Right lobe of liver (tissue), 6 donors: ENCODE data around the gene SALL3. TPM values are rescaled to one million over a fixed set of nuclear protein-coding genes. Genes with fewer than 3 reads are reported as not detected.

Experiments
- ATAC-seq, 4 donors: fragments of 200-7000 bp; cut with Tn5 transposase; one replicate each; pipeline ENCODE4 v1.9.1; 2020; ENCODE audit warnings: mild to moderate bottlenecking in 4 of 4, moderate library complexity in 4 of 4
- DNase-seq, 3 donors: peaks; one replicate each; pipeline ENCODE4 v3.0.0-alpha.2; 2020
- H3K27ac ChIP-seq, 3 donors: fragments of 200-600 bp; one replicate each; pipeline ENCODE4 v1.8.0; 2022
- H3K27me3 ChIP-seq, 2 donors: fragments of 200-600 bp; one replicate each; pipeline ENCODE4 v1.8.0; 2022
- H3K36me3 ChIP-seq, 4 donors: fragments of 200-600 bp; sonication (generic) in 1 of 4; one replicate each; pipeline versions ENCODE4 v1.5.1 to v1.8.0; 2017 to 2022; ENCODE audit warnings: control low read depth in 1 of 4
- H3K4me1 ChIP-seq, 4 donors: fragments of 200-600 bp; sonication (generic) in 1 of 4; one replicate each; pipeline versions ENCODE4 v1.5.1 to v1.8.0; 2017 to 2022; ENCODE audit warnings: control low read depth in 1 of 4
- H3K4me3 ChIP-seq, 3 donors: fragments of 200-600 bp; one replicate each; pipeline ENCODE4 v1.8.0; 2022
- H3K9me3 ChIP-seq, 4 donors: fragments of 200-600 bp; sonication (generic) in 1 of 4; one replicate each; pipeline versions ENCODE4 v1.5.1 to v1.8.0; 2017 to 2022; ENCODE audit warnings: control low read depth in 1 of 4
- CTCF ChIP-seq, 4 donors: fragments of 200-600 bp in 3 of 4; fragments of 450-650 bp in 1 of 4; IDR thresholded peaks; one replicate each; pipeline versions ENCODE4 v1.5.1 to v1.8.0; 2016 to 2022; ENCODE audit warnings: antibody characterized with exemption in 4 of 4, mild to moderate bottlenecking in 2 of 4
- POLR2A ChIP-seq: fragments of 450-650 bp; IDR thresholded peaks from one replicate; pipeline ENCODE4 v1.6.1; 2017; ENCODE audit warnings: antibody characterized with exemption, mild to moderate bottlenecking
- WGBS: methylation state at CpG from one replicate; pipeline ENCODE4 v1.1.6; 2018; ENCODE audit warnings: low coverage, low lambda C conversion rate; ENCODE audit not compliant: insufficient coverage; ENCODE audit errors: missing lambda C conversion rate; 5-methylcytosine and 5-hydroxymethylcytosine counted together
- intact Hi-C, 2 donors: fragments of 100-400 bp; cut with DNase I; formaldehyde crosslinking; loops; one replicate each; pipeline versions ENCODE4 v1.11.2 to v1.14.1; 2022
- total RNA-seq, 6 experiments: library from RNA; depleted of rRNA in 2 of 6; stranded (reverse); fragments of >200 nt in 2 of 6; fragmentation: NEBNext Ultra II Directional in 3 of 6; extraction: Animal tissue kit (Norgen Biotek cat#: 25700) in 3 of 6; gene quantifications; one replicate each; pipeline versions ENCODE4 v1.1.0 to v1.2.4, GENCODE V29; 2016 to 2023
- donor health status: DM: no; HTN: yes; CAD: no.
- donor health status: DM: no; HTN: no; CAD: no.
- donor health status: DM: no; HTN: no; CAD: no.
- donor health status: DM: no; HTN: yes; CAD: no.
- donor health status: DM: no; HTN: yes; CAD: no.

SALL3 gene
- total RNA-seq, 6 experiments from 2014 or later = not detected

GRCh38 chr18:78976765-78977636 is 2.6 kb upstream of the SALL3 start:
- TF ChIP-seq POLR2A = no peak
- no peak for TF ChIP-seq CTCF (IDR thresholded peaks at IDR 0.05)
- no peak overlapping the region for H3K27ac ChIP-seq
- intact Hi-C loops = no loop called here
- ATAC-seq (no peak), DNase-seq (no peak)
- no peaks in the 10 kb centered on the region for H3K9me3 ChIP-seq
- 3% methylated on average over 43 of the region's 51 CpGs for WGBS
- peaks cover 0 to 30% (median 0%) of the 10 kb centered on the region in 4 donors for H3K4me1 ChIP-seq
- H3K27me3 ChIP-seq = peaks cover 8 to 28% of the 10 kb centered on the region in 2 donors
- H3K4me3 ChIP-seq = no peak overlapping the region
- H3K36me3 ChIP-seq = no peaks in the 10 kb centered on the region

GRCh38 chr18:78977637-78978348 is 1.8 kb upstream of the SALL3 start:
- Histone ChIP-seq H3K27ac (no peak overlapping the region), H3K4me1 (peaks cover 0 to 30% (median 0%) of the 10 kb centered on the region in 4 donors)
- TF ChIP-seq POLR2A = no peak
- TF ChIP-seq CTCF (IDR thresholded peaks at IDR 0.05) = no peak

GRCh38 chr18:78978349-78979055 is 1.1 kb upstream of the SALL3 start:
- DNase-seq (no peak), ATAC-seq (no peak)
- no peaks in the 10 kb centered on the region for H3K36me3 ChIP-seq
- peaks cover 0 to 25% (median 0%) of the 10 kb centered on the region in 4 donors for H3K4me1 ChIP-seq
- intact Hi-C loops = no loop called here
- H3K9me3 ChIP-seq = no peaks in the 10 kb centered on the region
- WGBS = 3% methylated on average over 55 of the region's 80 CpGs
- no peak overlapping the region for H3K4me3 ChIP-seq
- H3K27me3 ChIP-seq = peaks cover 8 to 42% of the 10 kb centered on the region in 2 donors
- no peak overlapping the region for H3K27ac ChIP-seq
- TF ChIP-seq POLR2A = no peak
- TF ChIP-seq CTCF (IDR thresholded peaks at IDR 0.05) = no peak

More at GRCh38 chr18:78977637-78978348, 1.8 kb upstream of the SALL3 start:
- Histone ChIP-seq H3K4me3 (no peak overlapping the region), H3K36me3 (no peaks in the 10 kb centered on the region), H3K27me3 (peaks cover 8 to 35% of the 10 kb centered on the region in 2 donors), H3K9me3 (no peaks in the 10 kb centered on the region)
- intact Hi-C loops = no loop called here
- ATAC-seq (no peak), DNase-seq (no peak)
- WGBS = 5% methylated on average over 34 of the region's 34 CpGs

GRCh38 chr18:78979056-78979729 is 425 bp upstream of the SALL3 start:
- intact Hi-C loops = no loop called here
- Histone ChIP-seq H3K4me3 (no peak overlapping the region), H3K27me3 (peaks cover 8 to 42% of the 10 kb centered on the region in 2 donors), H3K27ac (no peak overlapping the region), H3K9me3 (no peaks in the 10 kb centered on the region), H3K4me1 (peaks cover 0 to 18% (median 0%) of the 10 kb centered on the region in 4 donors), H3K36me3 (no peaks in the 10 kb centered on the region)
- WGBS = 0% methylated on average over 3 of the region's 98 CpGs
- TF ChIP-seq CTCF (IDR thresholded peaks at IDR 0.05) = no peak
- no peak for TF ChIP-seq POLR2A
- no peak for ATAC-seq
- DNase-seq = no peak
